ENCODE measurements around the gene PRM1. TPM values are rescaled to one million over a fixed set of nuclear protein-coding genes. Genes with fewer than 3 reads are reported as not detected.

The PRM1 gene
- total RNA-seq, 4 donors from 2014 or later = not detected

DNA sequence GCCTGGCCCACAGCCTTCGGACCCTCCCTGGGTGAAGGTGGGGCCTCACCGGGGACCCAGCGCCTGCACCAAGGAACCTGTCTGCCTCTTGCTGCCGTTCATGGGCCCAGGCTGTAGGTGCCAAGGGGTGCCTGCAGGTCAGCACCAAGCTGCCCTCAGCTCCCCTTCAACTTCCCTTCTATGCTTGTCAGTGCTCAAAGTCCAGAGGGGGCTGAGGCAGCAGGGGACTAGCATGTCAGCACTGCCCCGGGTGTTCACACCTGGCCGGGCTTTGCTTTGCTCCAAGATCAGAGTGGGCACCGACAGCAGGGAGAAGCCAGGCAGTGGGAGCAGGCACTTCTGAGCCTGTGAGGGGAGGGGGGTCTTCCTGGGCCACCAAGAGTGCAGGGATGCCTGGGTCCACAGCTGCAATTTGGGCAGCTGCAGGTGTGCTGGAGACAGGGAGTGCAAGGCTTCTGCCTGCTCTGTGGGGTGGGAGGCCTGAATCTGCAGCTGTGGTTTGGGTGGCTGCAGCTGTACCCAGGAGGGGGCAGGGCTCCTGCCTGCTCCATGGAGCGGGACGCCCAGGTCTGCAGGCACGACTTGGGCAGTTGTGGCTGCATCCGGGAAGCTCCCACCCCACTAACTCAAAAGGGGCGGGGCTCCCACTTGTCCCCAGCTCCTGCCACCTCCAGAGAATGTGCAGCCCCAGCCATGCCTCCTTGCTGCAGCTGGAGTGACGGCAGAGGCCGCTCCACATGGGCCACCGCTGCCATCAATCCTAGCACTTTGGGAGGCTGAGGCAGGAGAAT is 27.6 kb upstream of the PRM1 start:
- DNase-seq = no peak
- Histone ChIP-seq H3K9me3 (no peaks in the 10 kb centered on the region), H3K36me3 (no peaks in the 10 kb centered on the region), H3K27me3 (no peaks in the 10 kb centered on the region), H3K27ac (no peak overlapping the region), H3K4me1 (no peaks in the 10 kb centered on the region), H3K4me3 (no peak overlapping the region)
- intact Hi-C loops (cut with DNase I; ENCODE audit: low total_unique reads) = no loop called here
- TF ChIP-seq POLR2A (IDR thresholded peaks at IDR 0.05) = no peak
- TF ChIP-seq, protein P1, sequence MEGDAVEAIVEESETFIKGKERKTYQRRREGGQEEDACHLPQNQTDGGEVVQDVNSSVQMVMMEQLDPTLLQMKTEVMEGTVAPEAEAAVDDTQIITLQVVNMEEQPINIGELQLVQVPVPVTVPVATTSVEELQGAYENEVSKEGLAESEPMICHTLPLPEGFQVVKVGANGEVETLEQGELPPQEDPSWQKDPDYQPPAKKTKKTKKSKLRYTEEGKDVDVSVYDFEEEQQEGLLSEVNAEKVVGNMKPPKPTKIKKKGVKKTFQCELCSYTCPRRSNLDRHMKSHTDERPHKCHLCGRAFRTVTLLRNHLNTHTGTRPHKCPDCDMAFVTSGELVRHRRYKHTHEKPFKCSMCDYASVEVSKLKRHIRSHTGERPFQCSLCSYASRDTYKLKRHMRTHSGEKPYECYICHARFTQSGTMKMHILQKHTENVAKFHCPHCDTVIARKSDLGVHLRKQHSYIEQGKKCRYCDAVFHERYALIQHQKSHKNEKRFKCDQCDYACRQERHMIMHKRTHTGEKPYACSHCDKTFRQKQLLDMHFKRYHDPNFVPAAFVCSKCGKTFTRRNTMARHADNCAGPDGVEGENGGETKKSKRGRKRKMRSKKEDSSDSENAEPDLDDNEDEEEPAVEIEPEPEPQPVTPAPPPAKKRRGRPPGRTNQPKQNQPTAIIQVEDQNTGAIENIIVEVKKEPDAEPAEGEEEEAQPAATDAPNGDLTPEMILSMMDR (IDR thresholded peaks at IDR 0.05) = no peak

DNA sequence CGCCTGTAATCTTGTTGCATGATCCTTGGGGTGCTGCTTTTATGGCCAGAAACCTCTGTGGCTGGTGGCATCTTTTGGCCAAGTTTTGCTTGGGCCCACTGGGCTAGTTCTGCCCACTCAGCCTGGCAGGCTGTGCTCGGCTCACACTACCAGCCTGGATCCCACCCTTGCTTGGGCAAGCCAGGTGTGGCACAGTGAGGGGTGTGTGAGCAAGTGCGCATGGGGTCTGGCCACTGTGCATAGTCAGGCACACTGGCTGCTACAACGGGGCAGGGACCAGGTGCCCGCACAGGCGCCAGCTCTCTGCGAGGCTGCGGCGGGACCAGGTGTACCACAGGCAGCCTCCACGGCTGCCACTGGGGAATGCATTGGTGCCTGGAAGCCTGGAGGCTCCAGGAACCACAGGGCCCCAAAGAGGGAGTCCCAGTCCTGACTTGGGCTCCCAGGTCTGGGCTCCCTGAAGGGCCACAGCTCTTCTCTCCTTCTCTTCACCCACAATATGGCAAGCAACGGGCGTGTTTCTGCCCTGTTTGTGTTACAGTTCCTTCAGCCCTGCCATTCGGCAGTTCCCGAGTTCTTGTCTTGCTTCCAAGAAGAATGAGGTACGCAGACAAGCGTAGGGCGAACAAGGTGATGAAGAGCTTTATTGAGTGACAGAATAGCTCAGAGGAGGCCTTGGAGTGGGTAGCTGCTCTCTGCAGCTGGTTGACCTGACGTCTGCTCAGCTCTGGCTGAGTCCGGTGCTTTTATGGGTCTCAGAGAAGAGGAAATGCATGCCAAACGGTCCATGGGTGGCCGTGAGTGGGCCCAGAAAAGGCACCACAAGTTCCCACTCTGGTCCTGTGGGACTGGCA is 26.7 kb upstream of the PRM1 start:
- Histone ChIP-seq H3K4me3 (no peak overlapping the region), H3K27me3 (no peaks in the 10 kb centered on the region), H3K27ac (no peak overlapping the region), H3K4me1 (no peaks in the 10 kb centered on the region), H3K36me3 (no peaks in the 10 kb centered on the region), H3K9me3 (no peaks in the 10 kb centered on the region)
- intact Hi-C loops (cut with DNase I; ENCODE audit: low total_unique reads) = no loop called here
- DNase-seq = no peak
- TF ChIP-seq POLR2A (IDR thresholded peaks at IDR 0.05) = no peak

DNA sequence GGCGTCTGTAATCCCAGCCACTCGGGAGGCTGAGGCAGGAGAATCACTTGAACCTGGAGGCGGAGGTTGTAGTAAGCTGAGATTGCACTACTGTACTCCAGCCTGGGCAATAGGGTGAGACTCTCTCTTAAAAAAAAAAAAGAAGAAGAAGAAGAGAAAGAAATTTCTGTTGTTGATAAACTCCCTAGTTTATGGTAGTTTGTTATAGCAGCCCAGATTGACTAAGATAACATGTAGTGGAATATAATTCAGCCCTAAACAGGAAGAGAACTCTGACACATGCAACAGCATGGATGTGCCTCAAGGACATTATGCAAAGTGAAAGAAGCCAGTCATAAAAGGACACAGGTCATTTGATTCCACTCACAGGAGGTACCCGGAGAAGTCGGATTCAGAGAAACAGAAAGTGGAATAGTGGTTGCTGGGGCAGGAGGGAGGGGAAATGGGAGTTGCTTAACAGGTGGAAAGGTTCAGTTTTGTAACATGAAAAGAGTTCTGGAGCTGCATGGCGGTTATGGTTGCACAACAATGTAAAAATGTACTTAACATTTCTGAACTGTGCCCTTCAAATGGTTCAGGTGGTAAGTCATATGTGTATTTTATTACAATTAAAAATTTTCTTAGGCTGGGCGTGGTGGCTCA is 26.0 kb upstream of the PRM1 start:
- no peaks in the 10 kb centered on the region for H3K27me3 ChIP-seq
- H3K36me3 ChIP-seq = no peaks in the 10 kb centered on the region
- no peaks in the 10 kb centered on the region for H3K9me3 ChIP-seq
- TF ChIP-seq, protein P1 (IDR thresholded peaks at IDR 0.05) = no peak
- no peak for TF ChIP-seq POLR2A (IDR thresholded peaks at IDR 0.05)
- no peak overlapping the region for H3K27ac ChIP-seq
- H3K4me3 ChIP-seq = no peak overlapping the region
- intact Hi-C loops (cut with DNase I; ENCODE audit: low total_unique reads) = no loop called here
- no peak for DNase-seq
- H3K4me1 ChIP-seq = no peaks in the 10 kb centered on the region

DNA sequence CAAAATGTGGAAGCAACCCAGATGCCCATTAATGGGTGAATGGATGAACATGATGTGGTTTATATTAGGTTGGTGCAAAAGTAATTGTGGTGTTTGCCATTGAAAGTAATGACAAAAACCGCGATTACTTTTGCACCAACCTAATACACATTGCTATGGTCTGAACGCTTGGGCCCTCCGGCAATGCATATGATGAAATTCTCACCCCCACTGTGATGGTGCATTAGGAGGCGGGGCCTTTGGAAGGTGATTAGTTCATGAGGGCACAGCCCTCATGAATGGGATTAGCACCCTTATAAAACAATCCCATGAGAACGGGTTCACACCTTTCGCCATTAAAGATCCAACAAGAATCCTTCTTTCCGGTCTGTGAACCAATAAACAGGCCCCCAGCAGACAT is 25.3 kb upstream of the PRM1 start:
- H3K27me3 ChIP-seq = no peaks in the 10 kb centered on the region
- DNase-seq = no peak
- H3K4me3 ChIP-seq = no peak overlapping the region
- H3K9me3 ChIP-seq = no peaks in the 10 kb centered on the region
- TF ChIP-seq POLR2A (IDR thresholded peaks at IDR 0.05) = no peak
- TF ChIP-seq, protein P1 (IDR thresholded peaks at IDR 0.05) = no peak
- intact Hi-C loops (cut with DNase I; ENCODE audit: low total_unique reads) = no loop called here
- H3K27ac ChIP-seq = no peak overlapping the region
- H3K4me1 ChIP-seq = no peaks in the 10 kb centered on the region
- no peaks in the 10 kb centered on the region for H3K36me3 ChIP-seq

DNA sequence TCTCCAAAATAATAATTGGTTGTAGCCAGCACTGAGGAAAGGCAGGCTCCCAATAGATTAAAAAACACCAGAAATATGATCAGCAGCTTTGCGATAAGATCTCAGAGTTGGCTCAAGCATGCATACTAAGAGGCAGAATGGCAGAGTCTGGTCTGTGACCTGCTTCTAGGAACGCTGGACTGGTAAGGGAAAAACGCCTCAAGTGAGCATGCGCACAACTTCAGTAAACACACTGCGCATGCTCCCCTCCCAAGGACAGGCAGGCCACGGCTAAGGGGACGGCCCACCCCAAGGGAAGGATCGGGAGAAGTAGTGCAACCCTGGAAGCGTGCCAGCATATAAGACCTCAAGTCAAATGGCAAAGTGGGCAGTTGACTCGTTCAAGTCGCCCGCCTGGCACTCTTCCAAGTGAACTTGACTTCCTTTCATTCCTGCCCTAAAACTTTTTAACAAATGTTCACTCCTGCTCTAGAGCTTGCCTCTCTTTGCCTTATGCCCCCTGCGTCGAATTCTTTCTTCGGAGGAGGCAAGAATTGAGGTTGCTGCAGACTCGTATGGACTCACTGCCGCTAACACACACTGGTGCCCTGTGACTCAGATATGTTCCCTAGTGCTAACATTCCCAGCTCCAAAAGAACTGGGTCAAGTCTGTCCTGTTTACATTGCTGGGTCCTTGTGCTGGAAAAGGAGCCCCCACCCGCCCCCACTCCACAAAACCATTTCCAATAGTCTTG is 22.4 kb upstream of the PRM1 start:
- Histone ChIP-seq H3K4me1 (no peaks in the 10 kb centered on the region), H3K36me3 (no peaks in the 10 kb centered on the region), H3K27ac (no peak overlapping the region), H3K4me3 (no peak overlapping the region), H3K9me3 (no peaks in the 10 kb centered on the region), H3K27me3 (no peaks in the 10 kb centered on the region)
- DNase-seq = no peak
- intact Hi-C loops (cut with DNase I; ENCODE audit: low total_unique reads) = no loop called here
- no peak for TF ChIP-seq POLR2A (IDR thresholded peaks at IDR 0.05)
- TF ChIP-seq, protein P1 (IDR thresholded peaks at IDR 0.05) = no peak
